Endothelial cell of hepatic sinusoid (primary cell): Measurements from ENCODE around the gene TMEM132E.

Experiments used
- in situ Hi-C: cut with HindIII; loops from 2 replicates; pipeline ENCODE4 v1.10.0; 2017; ENCODE audit warnings: low sequenced_read_pairs

TMEM132E gene

GRCh38 chr17:34626121-34626681 lies 46.8 kb downstream of the TMEM132E start:
- in situ Hi-C loops, result no loop called here

DNA sequence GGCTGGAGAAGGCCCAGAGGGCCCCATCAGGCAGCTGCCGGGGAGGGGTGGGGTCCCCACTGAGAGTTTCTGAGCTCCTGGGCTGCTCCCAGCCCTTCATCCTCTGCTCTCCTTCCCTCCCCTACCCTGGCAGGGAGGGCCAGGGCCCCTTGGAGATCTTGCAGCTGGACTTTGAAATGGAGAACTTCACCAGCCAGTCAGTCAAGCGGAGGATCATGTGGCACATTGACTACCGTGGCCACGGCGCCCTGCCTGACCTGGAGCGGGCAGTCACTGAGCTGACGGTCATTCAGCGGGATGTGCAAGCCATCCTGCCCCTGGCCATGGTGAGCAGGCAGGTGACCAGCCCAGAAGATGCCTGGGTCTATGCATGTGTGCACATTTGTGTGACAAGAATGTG lies 49.5 kb downstream of the TMEM132E start:
- in situ Hi-C loops, result no loop called here

- in situ Hi-C loops, result loop anchor here (5.0 kb wide), 7 partner anchors 39 to 244 kb away; no protein-coding TSS in a partner anchor
These were observed 54.0 kb downstream of the TMEM132E start for GRCh38 chr17:34633351-34633750.

DNA sequence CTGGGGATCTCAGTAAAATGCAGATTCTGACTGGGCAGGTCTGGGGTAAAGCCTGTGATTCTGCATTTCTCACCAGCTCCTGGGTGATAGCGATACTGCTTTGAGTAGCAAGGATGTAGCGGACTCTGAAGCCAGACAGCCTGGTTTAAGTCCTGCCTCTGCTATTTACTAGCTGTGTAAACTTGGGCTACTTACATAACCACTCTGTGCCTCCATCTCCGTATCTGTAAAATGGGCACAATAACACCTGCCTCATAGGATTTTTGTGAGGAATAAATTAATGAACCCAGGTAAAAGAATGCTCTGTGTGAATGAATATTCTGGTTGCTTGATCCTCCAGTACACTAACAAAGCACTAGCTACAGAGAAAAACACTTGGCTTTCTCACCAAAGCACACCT lies 54.4 kb downstream of the TMEM132E start:
- in situ Hi-C loops, result loop anchor here (5.0 kb wide), 7 partner anchors 39 to 244 kb away; no protein-coding TSS in a partner anchor

GRCh38 chr17:34634551-34635160 lies 55.3 kb downstream of the TMEM132E start:
- in situ Hi-C loops, result loop anchor here (5.0 kb wide), 7 partner anchors 38 to 243 kb away; no protein-coding TSS in a partner anchor

DNA sequence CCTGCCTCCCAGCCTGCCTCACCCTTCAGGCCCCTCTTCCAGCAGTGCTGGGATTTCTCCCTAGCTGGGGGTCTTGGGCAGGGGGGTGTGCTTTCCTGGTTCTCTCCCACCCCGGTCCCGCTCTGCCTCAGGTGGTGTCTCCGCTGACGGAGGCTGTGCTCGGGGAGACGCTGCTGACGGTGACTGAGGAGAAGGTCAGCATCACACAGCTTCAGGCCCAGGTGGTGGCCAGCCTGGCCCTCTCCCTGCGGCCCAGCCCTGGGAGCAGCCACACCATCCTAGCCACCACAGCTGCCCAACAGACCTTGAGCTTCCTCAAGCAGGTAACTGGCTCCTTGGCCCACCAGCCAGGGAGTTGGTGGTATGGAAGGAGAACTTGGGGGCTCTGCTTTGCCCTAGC lies 56.5 kb downstream of the TMEM132E start:
- in situ Hi-C loops, result no loop called here

DNA sequence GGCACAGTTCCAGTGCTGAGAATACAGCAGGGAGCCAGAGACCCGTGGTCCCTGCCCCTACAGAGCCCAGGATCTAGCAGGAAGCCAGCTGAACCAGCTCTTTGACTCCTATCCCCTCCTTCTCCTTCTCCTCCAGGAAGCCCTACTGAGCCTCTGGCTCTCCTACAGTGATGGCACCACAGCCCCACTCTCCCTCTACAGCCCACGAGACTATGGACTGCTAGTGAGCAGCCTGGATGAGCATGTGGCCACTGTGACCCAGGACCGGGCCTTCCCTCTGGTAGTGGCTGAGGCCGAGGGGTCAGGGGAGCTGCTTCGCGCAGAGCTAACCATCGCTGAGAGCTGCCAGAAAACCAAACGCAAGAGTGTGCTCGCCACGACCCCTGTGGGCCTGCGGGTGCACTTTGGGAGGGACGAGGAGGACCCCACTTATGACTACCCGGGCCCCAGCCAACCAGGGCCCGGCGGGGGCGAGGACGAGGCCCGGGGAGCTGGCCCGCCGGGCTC lies 57.7 kb downstream of the TMEM132E start:
- in situ Hi-C loops, result no loop called here

DNA sequence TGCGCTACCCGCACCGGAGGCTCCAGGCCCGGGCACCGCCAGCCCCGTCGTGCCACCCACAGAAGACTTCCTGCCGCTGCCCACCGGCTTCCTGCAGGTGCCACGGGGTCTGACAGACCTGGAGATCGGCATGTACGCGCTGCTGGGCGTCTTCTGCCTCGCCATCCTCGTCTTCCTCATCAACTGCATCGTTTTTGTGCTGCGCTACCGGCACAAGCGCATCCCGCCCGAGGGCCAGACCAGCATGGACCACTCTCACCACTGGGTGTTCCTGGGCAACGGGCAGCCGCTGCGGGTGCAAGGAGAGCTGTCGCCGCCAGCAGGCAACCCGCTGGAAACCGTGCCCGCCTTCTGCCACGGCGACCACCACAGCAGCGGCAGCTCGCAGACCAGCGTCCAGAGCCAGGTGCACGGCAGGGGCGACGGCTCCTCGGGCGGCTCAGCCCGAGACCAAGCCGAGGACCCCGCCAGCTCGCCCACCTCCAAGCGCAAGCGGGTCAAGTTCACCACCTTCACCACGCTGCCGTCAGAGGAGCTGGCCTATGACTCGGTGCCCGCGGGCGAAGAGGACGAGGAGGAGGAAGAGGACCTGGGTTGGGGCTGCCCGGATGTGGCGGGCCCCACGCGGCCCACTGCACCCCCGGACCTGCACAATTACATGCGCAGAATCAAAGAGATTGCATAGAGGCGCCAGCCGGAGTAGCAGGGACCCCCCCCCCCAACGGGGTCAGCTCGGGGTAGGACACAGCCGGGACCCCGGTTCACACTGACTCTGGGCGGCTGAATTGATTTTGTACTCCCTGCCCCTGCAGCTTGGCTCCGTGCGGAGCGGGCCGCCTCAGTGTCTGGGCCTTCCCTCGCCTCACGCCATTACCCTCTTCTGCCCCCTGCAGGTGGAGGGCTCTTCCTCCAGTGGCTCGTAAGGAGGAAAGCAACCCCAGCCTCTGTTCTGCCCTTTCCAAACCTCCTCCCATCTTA lies 58.5 kb downstream of the TMEM132E start:
- in situ Hi-C loops, result no loop called here

DNA sequence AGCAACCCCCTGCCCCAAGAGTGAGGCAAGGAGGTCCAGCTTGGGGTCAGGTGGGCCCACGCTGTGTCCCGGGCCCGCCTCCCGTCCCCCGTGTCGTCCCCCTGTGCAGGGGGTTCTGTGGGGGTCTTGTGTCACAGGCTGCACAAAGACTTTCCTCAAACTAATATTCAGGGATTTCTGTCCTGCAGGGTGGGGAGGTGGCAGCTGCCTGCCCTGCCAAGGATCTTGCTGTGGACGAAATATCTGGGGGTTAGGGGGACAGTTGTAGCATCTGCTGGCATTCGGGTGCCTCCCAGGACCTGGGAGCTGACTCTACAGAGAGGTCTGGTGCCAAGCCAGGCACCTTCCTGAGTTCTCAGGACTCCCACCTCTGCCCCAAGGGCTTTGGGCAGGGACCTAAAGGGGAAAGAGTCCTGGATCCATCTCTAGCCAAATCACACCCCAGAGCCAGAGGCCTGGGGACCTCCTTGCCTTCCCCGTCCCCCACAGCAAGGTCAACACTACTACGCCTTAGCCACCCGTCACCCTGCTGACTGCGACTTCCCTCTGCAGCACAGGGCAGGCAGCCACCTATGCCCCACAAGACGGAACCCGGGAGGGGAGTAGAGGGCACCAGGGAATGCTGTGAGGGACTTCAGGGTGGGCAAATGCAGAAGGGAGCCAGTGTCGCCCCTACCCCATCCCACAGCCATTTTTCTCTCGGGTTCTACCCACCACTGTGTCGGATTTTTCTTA lies 59.3 kb downstream of the TMEM132E start:
- in situ Hi-C loops, result no loop called here

- in situ Hi-C loops, result no loop called here
These were observed 60.5 kb downstream of the TMEM132E start for GRCh38 chr17:34639706-34640425.

- in situ Hi-C loops, result no loop called here
These were observed 62.0 kb downstream of the TMEM132E start for GRCh38 chr17:34641368-34641767.

- in situ Hi-C loops, result no loop called here
These were observed 65.7 kb downstream of the TMEM132E start for GRCh38 chr17:34644941-34645550.

- in situ Hi-C loops, result no loop called here
These were observed 66.2 kb downstream of the TMEM132E start for GRCh38 chr17:34645594-34645993.

GRCh38 chr17:34647511-34647910 lies 68.1 kb downstream of the TMEM132E start:
- in situ Hi-C loops, result no loop called here

- in situ Hi-C loops, result no loop called here
These were observed 70.8 kb downstream of the TMEM132E start for GRCh38 chr17:34650051-34650750.

- in situ Hi-C loops, result no loop called here
These were observed 72.0 kb downstream of the TMEM132E start for GRCh38 chr17:34651402-34651811.

DNA sequence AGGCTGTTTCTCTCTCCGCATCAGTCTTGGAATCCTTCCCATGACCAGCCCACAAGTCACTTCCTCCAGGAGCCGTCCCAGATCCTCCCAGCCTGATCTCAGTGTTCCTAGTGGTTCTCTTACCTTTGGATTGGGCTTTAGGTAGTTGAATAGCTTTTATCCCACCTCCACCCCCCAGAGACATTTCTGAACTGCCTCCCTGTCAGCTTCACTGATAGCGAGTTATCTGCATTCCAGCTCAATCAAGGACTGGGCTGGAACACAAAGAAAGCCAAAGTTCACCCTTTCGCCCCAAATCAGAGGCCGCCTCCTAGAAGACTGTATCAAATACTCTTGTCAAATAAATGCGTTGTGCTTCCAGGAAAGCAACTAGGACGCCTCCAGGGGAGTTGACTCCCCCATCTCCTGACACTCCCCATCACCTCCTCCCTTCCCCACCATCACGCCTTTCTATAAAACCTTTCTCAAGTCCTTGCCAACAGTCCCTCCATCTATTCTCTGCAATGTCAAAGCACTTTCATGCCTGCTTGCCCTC lies 72.7 kb downstream of the TMEM132E start:
- in situ Hi-C loops, result no loop called here

- in situ Hi-C loops, result no loop called here
These were observed 74.1 kb downstream of the TMEM132E start for GRCh38 chr17:34653511-34653910.
